ENCODE data around the gene FAM171A2. TPM values are rescaled to one million over a fixed set of nuclear protein-coding genes. Genes with fewer than 3 reads are reported as not detected.

FAM171A2 gene
- total RNA-seq, 2 donors from 2014 or later: 45.7 to 51.9 TPM

- no peak for DNase-seq
- H3K36me3 Mint-ChIP-seq (ENCODE audit: low read depth): no peaks in the 10 kb centered on the region
- no peak overlapping the region for H3K27ac Mint-ChIP-seq
- peaks cover 46% of the 10 kb centered on the region for H3K27me3 Mint-ChIP-seq (ENCODE audit: insufficient read depth)
- H3K27ac ChIP-seq (ENCODE audit: low read depth, low read length): no peak overlapping the region
- H3K4me3 ChIP-seq (ENCODE audit: low read length): no peak overlapping the region
- H3K9ac ChIP-seq (ENCODE audit: extremely low read depth, low read length, poor library complexity, severe bottlenecking): no peak overlapping the region
- H3K9me3 Mint-ChIP-seq: no peaks in the 10 kb centered on the region
- TF ChIP-seq, protein P1, sequence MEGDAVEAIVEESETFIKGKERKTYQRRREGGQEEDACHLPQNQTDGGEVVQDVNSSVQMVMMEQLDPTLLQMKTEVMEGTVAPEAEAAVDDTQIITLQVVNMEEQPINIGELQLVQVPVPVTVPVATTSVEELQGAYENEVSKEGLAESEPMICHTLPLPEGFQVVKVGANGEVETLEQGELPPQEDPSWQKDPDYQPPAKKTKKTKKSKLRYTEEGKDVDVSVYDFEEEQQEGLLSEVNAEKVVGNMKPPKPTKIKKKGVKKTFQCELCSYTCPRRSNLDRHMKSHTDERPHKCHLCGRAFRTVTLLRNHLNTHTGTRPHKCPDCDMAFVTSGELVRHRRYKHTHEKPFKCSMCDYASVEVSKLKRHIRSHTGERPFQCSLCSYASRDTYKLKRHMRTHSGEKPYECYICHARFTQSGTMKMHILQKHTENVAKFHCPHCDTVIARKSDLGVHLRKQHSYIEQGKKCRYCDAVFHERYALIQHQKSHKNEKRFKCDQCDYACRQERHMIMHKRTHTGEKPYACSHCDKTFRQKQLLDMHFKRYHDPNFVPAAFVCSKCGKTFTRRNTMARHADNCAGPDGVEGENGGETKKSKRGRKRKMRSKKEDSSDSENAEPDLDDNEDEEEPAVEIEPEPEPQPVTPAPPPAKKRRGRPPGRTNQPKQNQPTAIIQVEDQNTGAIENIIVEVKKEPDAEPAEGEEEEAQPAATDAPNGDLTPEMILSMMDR (conservative IDR thresholded peaks at IDR 0.05): no peak
- WGBS, 2 experiments (ENCODE audit: insufficient coverage in 1 of 2, insufficient read length in 1 of 2): 75 to 85% methylated on average over 7 to 10 of the region's 10 CpGs
- no peaks in the 10 kb centered on the region for H3K4me1 ChIP-seq (ENCODE audit: control insufficient read depth, insufficient read depth, low read length)
- no peak overlapping the region for H3K4me3 Mint-ChIP-seq
- H3K36me3 ChIP-seq (ENCODE audit: control insufficient read depth, insufficient read depth, low read length): no peaks in the 10 kb centered on the region
- peaks cover 14% of the 10 kb centered on the region for H3K4me1 Mint-ChIP-seq
- no peaks in the 10 kb centered on the region for H3K9me3 ChIP-seq (ENCODE audit: control insufficient read depth, low read length)
- H3K27me3 ChIP-seq (ENCODE audit: control insufficient read depth, insufficient read depth, low read length, poor library complexity, severe bottlenecking): peaks cover 19% of the 10 kb centered on the region
These were observed 52.9 kb downstream of the FAM171A2 start for GRCh38 chr17:44310609-44311376.

- Histone ChIP-seq H3K36me3 (ENCODE audit: control insufficient read depth, insufficient read depth, low read length) (no peaks in the 10 kb centered on the region), H3K4me3 (ENCODE audit: low read length) (no peak overlapping the region), H3K4me1 (ENCODE audit: control insufficient read depth, insufficient read depth, low read length) (no peaks in the 10 kb centered on the region), H3K9ac (ENCODE audit: extremely low read depth, low read length, poor library complexity, severe bottlenecking) (no peak overlapping the region), H3K9me3 (ENCODE audit: control insufficient read depth, low read length) (no peaks in the 10 kb centered on the region), H3K27ac (ENCODE audit: low read depth, low read length) (peak overlapping the region; percentile 24), H3K27me3 (ENCODE audit: control insufficient read depth, insufficient read depth, low read length, poor library complexity, severe bottlenecking) (peaks cover 16% of the 10 kb centered on the region)
- WGBS, 2 experiments (ENCODE audit: insufficient coverage in 1 of 2, insufficient read length in 1 of 2): 84 to 94% methylated on average over 2 of the region's 2 CpGs
- Mint-ChIP-seq H3K36me3 (ENCODE audit: low read depth) (no peaks in the 10 kb centered on the region), H3K27ac (no peak overlapping the region), H3K9me3 (no peaks in the 10 kb centered on the region), H3K27me3 (ENCODE audit: insufficient read depth) (peaks cover 43% of the 10 kb centered on the region), H3K4me1 (peaks cover 10% of the 10 kb centered on the region), H3K4me3 (no peak overlapping the region)
- no peak for DNase-seq
- TF ChIP-seq, protein P1 (conservative IDR thresholded peaks at IDR 0.05): no peak
These were observed 53.5 kb downstream of the FAM171A2 start for GRCh38 chr17:44310188-44310587.

DNA sequence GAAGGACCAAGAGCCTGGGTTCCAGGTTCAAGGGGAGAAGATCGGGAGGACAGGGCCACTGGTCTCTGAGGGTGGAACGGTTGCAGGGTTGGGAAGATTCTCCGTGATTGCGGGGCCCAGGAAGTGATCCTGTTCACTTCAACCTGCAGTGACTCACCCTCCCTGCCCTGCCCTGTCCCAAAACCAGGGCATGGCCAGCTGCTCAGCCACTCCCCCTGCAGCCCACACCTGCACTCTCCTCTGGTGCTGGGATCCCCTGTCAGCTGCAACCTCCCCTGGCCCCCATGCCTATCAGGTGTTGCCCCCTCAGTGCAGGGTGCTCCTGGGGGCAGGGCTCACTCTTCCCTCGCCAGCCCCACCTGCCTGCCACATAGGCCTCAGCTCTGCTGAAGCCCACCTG lies 54.2 kb downstream of the FAM171A2 start:
- Histone ChIP-seq H3K4me3 (ENCODE audit: low read length) (no peak overlapping the region), H3K27me3 (ENCODE audit: control insufficient read depth, insufficient read depth, low read length, poor library complexity, severe bottlenecking) (peaks cover 10% of the 10 kb centered on the region), H3K9ac (ENCODE audit: extremely low read depth, low read length, poor library complexity, severe bottlenecking) (no peak overlapping the region), H3K36me3 (ENCODE audit: control insufficient read depth, insufficient read depth, low read length) (no peaks in the 10 kb centered on the region), H3K27ac (ENCODE audit: low read depth, low read length) (no peak overlapping the region), H3K9me3 (ENCODE audit: control insufficient read depth, low read length) (no peaks in the 10 kb centered on the region), H3K4me1 (ENCODE audit: control insufficient read depth, insufficient read depth, low read length) (no peaks in the 10 kb centered on the region)
- TF ChIP-seq, protein P1 (conservative IDR thresholded peaks at IDR 0.05): no peak
- Mint-ChIP-seq H3K27ac (no peak overlapping the region), H3K36me3 (ENCODE audit: low read depth) (no peaks in the 10 kb centered on the region), H3K27me3 (ENCODE audit: insufficient read depth) (peaks cover 39% of the 10 kb centered on the region), H3K4me3 (peak overlapping the region; percentile 58), H3K4me1 (peaks cover 10% of the 10 kb centered on the region), H3K9me3 (no peaks in the 10 kb centered on the region)
- DNase-seq: peak; percentile 71
- 68 to 75% methylated on average over 5 of the region's 5 CpGs for WGBS, 2 experiments (ENCODE audit: insufficient coverage in 1 of 2, insufficient read length in 1 of 2)

Measured in endodermal cell (in vitro differentiated cells).